ENCODE data around the gene NPAS3. TPM values are rescaled to one million over a fixed set of nuclear protein-coding genes. Genes with fewer than 3 reads are reported as not detected.

Gene NPAS3
- total and polyA plus RNA-seq, 2 of the 8 experiments (the other 6 are each of a cell fraction or from before 2014, with no cell fraction given) = 0.11 to 0.60 TPM

DNA sequence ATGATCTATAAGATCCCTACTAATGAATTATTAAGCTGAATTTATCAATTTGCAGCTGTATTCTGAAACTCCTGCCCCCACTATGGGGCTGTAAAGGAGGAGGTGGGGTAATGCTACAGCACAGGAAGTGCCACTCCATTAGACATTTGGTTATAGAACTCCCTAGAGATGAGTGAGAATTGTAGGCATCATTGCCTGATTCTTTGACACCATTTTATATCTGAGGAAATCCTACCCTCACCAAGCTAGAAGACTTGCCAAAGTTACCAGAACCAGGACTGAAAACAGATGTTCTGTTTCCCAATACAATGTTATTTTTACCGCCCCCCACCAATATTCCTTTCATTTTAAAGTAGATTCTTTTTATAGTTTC is 829.8 kb downstream of the NPAS3 start:
- Histone ChIP-seq H3K79me2 (ENCODE audit: control insufficient read depth in 1 of 2, insufficient read depth in 2 of 2, low read length in 2 of 2) (no peaks in the 10 kb centered on the region), H3K56ac (replicated peaks; ENCODE audit: insufficient read length, low read depth, low read length) (no peak overlapping the region), H2BK20ac (ENCODE audit: low read length) (no peak overlapping the region), H3K36me3 (ENCODE audit: control insufficient read depth in 2 of 4, insufficient read depth in 4 of 4, low read length in 3 of 4) (no peaks in the 10 kb centered on the region), H3K9ac (replicated peaks in 1 of 4; ENCODE audit: extremely low read depth in 1 of 4, low read depth in 3 of 4, low read length in 3 of 4) (no peak overlapping the region), H2AK5ac (ENCODE audit: low read depth, low read length) (no peak overlapping the region), H4K20me1 (replicated peaks in 1 of 2; ENCODE audit: control insufficient read depth in 1 of 2, insufficient read depth in 2 of 2, low read length in 2 of 2) (no peaks in the 10 kb centered on the region), H3K79me1 (ENCODE audit: low read depth, low read length) (no peaks in the 10 kb centered on the region), H3K4ac (replicated peaks; ENCODE audit: insufficient read length, low read depth, low read length) (no peak overlapping the region), H3K4me2 (ENCODE audit: insufficient read depth in 1 of 2, low read depth in 2 of 2, low read length in 2 of 2) (no peak overlapping the region), H4K5ac (ENCODE audit: insufficient read length, low read depth, low read length) (no peak overlapping the region), H2BK12ac (ENCODE audit: low read depth, low read length) (no peak overlapping the region), H3K14ac (ENCODE audit: insufficient read length) (no peak overlapping the region), H3K9me3 (ENCODE audit: insufficient read depth in 2 of 2, low read depth in 1 of 2, low read length in 1 of 2) (no peaks in the 10 kb centered on the region), H3K27me3 (replicated peaks in 1 of 4; ENCODE audit: control insufficient read depth in 3 of 4, extremely low read depth in 1 of 4, insufficient read depth in 3 of 4, low read length in 3 of 4) (no peaks in the 10 kb centered on the region), H4K91ac (replicated peaks; ENCODE audit: insufficient read length, low read length) (no peak overlapping the region), H2BK15ac (ENCODE audit: low read length) (no peak overlapping the region), H3K27ac (ENCODE audit: low read depth, low read length) (no peak overlapping the region), H3K23ac (ENCODE audit: insufficient read length) (no peak overlapping the region), H2BK5ac (ENCODE audit: low read depth, low read length) (no peak overlapping the region), H4K8ac (ENCODE audit: extremely low read depth, insufficient read depth, low read length) (no peak overlapping the region), H3K4me3 (ENCODE audit: extremely low read depth in 1 of 4, insufficient read depth in 2 of 4, low read depth in 3 of 4, low read length in 4 of 4) (no peak overlapping the region), H3K18ac (ENCODE audit: extremely low read depth, low read length) (no peak overlapping the region), H3K4me1 (replicated peaks in 1 of 4; ENCODE audit: control insufficient read depth in 3 of 4, insufficient read depth in 4 of 4, low read length in 3 of 4) (peaks cover 0 to 12% (median 6%) of the 10 kb centered on the region in 4 experiments; a peak in 2 of 7 replicates), H3K23me2 (ENCODE audit: low read depth, low read length) (no peaks in the 10 kb centered on the region), H2BK120ac (replicated peaks; ENCODE audit: low read depth, low read length) (no peak overlapping the region), H2AFZ (ENCODE audit: low read length) (no peak overlapping the region)
- FAIRE-seq (no peak), DNase-seq (ENCODE audit: low read depth in 1 of 2, low spot score in 2 of 2) (no peak)
- ChIA-PET CTCF (ENCODE audit: partially characterized antibody) (interaction anchor here (0.6 to 1.8 kb wide), 2 partner anchors 16 to 652 kb away, joined by 3 to 7 read pairs; no protein-coding TSS in a partner anchor), POLR2A (ENCODE audit: partially characterized antibody) (no interaction called here)
- 83% methylated on average over 1 of the region's 1 CpG; no CpG with 5 or more reads in 1 of the 2 experiments for WGBS, 2 experiments (ENCODE audit: extremely low coverage in 1 of 2, insufficient coverage in 1 of 2, insufficient read length in 1 of 2, insufficient replicate concordance in 2 of 2, low coverage in 1 of 2, low lambda C conversion rate in 2 of 2, missing lambda C conversion rate in 1 of 2)
- no peak for TF ChIP-seq KDM4A (IDR thresholded peaks at IDR 0.05; ENCODE audit: low read depth, low read length, severe bottlenecking)
- no peak for TF ChIP-seq RXRA (IDR thresholded peaks at IDR 0.05; ENCODE audit: insufficient read depth, low read depth, low read length)
- no peak for TF ChIP-seq YY1 (IDR thresholded peaks at IDR 0.05; ENCODE audit: low read depth, low read length)
- no peak for TF ChIP-seq JUN (IDR thresholded peaks at IDR 0.05; ENCODE audit: low read depth, low read length)
- TF ChIP-seq, protein P1, sequence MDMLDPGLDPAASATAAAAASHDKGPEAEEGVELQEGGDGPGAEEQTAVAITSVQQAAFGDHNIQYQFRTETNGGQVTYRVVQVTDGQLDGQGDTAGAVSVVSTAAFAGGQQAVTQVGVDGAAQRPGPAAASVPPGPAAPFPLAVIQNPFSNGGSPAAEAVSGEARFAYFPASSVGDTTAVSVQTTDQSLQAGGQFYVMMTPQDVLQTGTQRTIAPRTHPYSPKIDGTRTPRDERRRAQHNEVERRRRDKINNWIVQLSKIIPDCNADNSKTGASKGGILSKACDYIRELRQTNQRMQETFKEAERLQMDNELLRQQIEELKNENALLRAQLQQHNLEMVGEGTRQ (IDR thresholded peaks at IDR 0.05; ENCODE audit: low read length) = no peak
- TF ChIP-seq SUZ12 (IDR thresholded peaks at IDR 0.05; ENCODE audit: low read length) = no peak
- TF ChIP-seq NANOG (IDR thresholded peaks at IDR 0.05; ENCODE audit: insufficient read depth, low read depth, low read length, poor library complexity, severe bottlenecking) = no peak
- TF ChIP-seq CBX5 (IDR thresholded peaks at IDR 0.05; ENCODE audit: low read depth, low read length) = no peak
- TF ChIP-seq SAP30 (IDR thresholded peaks at IDR 0.05; ENCODE audit: insufficient read depth, insufficient replicate concordance, low read length) = no peak
- TF ChIP-seq POLR2AphosphoS5 (IDR thresholded peaks at IDR 0.05; ENCODE audit: low read depth, low read length) = no peak

Measured in H1 (cell line).